Measurements from ENCODE around the gene ZNF37A.
"Not testable (repeated sequence)": the region's sequence is repeated elsewhere in the genome, so short reads cannot be mapped to it uniquely, and the experiment has no call there.

ZNF37A gene

DNA sequence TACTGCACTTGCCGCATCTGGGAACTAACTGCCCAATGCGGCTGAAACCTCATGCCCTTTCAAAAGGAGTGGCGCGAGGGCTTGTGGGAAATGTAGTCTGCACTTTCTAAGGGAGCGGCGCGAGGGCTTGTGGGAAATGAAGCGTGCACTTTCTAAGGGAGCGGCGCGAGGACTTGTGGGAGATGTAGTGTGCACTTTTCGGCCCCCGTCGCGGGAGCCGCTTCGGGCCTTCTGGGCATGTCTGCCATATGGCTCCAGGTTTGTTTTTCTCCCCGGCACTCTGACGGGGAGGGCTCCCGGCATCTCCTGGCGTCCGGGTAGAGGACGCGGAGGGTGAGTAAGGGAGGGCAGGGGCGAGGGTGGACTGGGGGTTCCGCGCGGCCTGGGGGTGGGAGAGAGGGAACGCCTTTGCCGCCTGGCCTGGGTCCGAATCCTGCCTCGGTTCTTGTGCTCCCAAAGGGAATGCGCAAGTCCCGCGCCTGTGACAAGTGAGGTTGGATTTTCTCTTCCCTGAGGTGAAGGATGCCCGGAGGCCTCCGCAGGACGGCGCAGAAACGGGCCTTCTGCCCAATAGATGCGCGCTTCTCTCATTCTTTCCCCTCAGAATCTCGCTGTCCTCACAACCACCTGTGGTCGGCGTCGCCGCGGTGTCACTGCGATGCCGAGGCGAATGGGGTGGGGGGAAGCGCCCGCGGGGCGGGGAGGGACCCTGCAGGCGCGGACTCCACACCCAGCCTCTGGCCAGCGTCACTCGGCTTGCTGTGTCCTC, at the start of gene ZNF37A:
ZNF37A (plus strand) TSS at position 180 of the 769 bp plus-strand sequence. CDS start 2,281 bp downstream, outside the sequence.
- DNase-seq, result peak; percentile 88 to 89

DNA sequence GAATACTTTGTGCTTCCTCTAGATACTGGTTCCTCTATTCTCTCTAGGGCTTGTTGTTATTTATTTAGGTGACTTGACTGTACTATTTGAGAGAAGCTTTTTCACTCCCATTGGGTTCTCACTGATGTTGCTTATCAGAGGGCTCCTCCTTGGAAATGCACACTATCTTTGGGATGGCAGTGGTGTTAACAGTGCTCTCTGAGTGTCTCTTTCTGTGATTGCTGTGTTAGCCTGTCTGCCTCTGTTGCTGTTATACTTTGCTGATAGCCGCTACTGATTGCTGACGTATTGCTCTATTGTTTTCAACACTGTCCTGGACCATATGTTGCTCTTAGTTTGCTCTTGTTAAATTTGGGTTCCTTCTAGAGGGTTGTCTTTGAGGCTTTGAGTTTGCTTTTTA, 49.0 kb upstream of the ZNF37A start:
- no peak for DNase-seq

DNA sequence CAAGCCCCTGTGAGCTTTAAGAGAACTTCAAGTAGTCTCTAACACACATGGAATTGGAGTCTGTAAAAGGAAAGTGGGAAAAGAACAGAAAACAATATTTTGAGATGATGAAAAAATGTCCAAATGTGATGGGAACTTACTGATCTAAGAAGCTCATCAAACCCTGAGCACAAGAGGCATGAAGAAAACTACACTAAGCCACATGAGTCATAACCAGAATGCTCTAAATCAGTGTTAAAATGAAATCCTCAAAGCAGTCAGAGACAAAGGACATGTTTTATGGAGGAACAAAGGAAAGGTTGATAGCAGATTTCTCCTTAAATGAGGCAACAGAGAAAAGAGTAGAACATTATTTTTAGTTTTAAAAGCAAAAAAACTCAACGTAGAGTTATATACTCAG, 46.5 kb upstream of the ZNF37A start:
- no peak for DNase-seq

DNA sequence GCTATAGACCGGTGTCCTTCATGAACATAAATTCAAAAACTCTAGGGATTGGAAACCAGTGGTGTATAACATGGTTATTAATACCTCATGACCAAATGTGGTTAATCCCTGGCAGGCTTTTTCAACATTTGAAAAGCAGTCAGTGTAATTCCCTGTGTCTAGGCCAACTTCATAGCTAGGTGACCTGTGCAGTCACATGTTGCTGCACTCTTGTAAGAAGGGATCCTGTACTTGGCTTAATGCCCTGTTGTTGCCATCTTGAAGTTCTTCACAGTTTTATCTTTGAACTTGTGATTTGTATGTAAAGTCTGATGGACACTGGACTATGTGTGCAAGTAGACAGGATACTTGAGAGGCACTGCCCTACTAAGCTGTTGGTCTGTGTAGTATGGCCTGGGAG, 43.9 kb upstream of the ZNF37A start:
- DNase-seq, result no peak

DNA sequence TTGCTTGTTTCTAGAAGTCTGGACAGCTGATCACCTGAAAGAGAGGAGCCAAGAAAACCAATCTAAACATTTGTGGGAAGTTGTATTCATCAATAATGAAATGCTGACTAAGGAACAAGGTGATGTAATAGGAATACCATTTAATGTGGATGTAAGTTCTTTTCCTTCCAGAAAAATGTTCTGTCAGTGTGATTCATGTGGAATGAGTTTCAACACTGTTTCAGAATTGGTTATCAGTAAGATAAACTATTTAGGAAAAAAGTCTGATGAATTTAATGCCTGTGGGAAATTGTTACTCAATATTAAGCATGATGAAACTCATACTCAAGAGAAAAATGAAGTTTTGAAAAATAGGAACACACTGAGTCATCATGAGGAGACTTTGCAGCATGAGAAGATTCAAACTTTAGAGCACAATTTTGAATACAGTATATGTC, 39.8 kb upstream of the ZNF37A start:
- no peak for DNase-seq

DNA sequence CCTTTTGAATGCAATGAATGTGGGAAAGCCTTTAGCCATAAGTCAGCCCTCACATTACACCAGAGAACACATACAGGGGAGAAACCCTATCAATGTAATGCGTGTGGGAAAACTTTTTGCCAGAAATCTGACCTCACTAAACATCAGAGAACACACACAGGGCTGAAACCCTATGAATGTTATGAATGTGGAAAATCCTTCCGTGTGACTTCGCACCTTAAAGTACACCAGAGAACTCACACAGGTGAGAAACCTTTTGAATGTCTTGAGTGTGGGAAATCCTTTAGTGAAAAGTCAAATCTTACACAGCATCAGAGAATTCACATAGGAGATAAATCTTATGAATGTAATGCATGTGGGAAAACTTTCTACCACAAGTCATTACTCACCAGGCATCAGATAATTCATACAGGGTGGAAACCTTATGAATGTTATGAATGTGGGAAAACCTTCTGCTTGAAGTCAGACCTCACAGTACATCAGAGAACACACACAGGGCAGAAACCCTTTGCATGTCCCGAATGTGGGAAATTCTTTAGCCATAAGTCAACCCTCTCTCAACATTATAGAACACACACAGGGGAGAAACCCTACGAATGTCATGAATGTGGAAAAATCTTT, 38.8 kb upstream of the ZNF37A start:
- not testable (repeated sequence) for DNase-seq

DNA sequence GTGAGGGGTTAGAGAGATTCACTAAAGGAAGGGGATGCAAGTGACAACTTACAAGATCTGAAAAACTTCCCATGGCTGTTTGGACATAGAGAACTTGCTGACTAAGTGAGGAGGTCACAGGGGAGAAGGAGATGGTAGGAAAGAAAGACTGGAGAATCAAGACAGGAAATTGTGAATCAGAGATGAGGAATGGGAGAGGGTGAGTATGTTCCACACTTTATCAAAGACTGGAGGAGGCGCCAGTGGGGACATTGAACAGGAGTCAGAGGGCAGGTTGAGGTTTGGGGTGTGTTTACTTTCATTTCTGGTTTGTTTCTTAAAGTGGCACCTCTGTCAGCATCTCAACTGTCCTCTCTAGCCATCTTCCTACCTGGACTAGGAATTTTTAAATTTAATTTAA, 24.5 kb upstream of the ZNF37A start:
- DNase-seq, result not testable (repeated sequence)

DNA sequence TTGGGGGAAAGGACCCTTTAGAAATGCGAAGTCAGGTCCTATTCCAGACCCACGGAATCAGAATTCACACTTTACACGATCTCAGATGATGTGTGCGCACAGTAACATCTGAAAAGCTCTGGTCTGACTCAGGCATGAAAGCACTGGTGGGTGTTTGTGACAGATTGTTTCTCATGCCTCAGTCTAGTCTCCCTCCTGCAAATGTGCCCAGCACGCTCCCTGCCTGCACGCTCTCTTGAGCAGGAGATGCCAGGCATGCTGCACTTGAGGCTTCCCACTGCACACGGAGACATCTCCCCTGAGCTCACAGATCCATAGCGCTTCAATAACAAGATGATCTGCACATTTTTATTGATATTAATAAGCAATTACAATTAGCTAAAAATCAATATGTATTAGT, 23.6 kb upstream of the ZNF37A start:
- DNase-seq, result no peak

DNA sequence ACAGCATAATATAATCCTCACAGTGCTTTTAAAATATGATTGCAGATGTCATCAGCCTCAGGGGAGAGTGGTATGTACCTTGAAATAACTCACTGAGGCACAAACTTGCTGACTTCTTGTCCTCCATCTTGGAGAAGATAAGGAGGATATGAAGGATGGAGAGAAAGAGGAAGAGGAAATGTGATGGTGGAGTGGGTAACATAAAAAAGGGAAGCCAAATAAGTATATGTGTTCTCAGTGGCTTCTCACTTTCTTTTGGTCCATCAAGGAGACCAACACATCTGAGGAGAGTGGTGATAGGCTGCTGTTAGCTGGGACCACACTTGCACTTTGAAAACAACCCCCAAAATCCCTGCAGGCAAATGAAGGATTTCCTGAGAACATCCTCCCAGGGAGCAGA, 21.6 kb upstream of the ZNF37A start:
- DNase-seq, result no peak

DNA sequence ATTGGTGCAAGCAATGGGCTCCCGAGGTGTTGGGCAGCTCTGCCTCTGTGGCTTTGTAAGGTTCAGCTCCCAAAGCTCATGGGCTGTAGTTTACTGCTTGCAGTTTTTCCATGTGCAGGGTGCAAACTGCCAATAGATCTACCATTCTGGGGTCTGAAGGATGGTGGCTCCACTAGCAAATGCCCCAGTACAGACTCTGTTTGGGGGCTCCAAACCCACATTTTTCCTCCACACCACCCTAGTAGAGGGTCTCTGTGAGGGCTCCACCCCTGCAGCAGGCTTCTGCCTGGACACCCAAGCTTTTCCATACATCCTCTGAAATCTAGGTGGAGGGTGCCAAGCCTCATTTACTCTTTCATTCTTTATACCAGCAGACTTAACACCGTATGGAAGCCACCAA, 17.4 kb upstream of the ZNF37A start:
- no peak for DNase-seq

DNA sequence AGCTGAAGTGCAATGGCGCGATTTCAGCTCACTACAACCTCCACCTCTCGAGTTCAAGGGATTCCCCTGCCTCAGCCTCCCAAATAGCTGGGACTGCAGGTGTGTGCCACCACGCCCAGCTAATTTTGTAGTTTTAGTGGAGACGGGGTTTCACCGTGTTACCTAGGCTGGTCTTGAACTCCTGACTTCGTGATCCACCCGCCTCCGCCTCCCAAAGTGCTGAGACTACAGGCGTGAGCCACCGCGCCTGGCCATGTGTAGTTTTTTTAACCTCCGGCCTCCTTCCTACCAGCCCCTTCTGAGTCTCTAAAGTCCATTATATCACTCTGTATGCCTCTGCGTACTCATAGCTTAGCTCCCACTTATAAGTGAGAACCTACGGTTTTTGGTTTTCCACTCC, 819 bp upstream of the ZNF37A start:
- DNase-seq, result not testable (repeated sequence)

DNA sequence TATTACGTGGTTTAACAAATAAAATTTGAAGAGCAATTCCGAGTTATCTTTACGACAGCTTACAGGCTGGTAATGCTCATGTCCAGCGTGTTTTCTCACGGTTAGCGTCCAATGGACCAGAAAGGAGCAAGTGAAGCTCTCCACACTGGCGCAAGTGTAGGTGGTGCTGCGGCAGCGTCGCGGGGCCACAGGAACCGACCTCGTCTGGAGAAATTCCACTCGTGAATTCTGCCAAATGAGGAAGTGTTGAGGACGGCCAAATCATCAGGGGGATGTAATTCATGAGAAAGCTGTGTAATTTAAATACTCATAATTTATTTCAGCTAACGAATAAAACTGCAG, 350 bp upstream of the ZNF37A start:
- DNase-seq, result no peak

DNA sequence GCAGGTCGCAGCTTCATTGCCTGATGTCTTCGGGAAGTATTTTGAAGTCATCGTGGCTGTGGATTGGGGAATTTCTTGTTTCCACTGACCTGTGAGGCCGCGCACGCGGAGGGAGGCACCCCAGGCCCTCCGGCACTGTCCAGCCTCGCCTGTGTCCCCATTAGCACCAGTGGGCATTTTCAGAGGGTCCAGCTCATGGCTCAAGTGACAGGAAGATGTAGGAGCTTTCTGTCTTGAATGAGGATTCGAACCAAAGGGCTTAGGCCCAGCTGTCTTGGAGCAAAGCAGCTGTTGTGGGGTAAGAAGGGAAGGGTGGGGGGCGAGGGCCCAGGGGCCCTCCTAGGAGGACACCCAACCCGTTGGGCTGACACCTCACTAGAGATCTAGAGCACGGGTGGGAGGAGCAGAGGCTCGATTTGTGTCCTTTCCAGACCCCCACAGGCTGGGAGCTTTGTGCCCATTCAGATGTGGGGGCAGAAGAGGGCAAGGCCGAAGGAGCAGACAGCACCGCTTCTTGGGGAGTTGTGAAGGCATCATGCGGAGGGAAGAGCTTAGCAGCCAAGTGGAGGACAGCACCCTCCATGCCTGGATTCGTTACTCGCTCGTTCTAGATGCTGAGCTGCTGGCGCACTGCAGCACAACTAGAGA, 914 bp downstream of the ZNF37A start:
- DNase-seq, result no peak

DNA sequence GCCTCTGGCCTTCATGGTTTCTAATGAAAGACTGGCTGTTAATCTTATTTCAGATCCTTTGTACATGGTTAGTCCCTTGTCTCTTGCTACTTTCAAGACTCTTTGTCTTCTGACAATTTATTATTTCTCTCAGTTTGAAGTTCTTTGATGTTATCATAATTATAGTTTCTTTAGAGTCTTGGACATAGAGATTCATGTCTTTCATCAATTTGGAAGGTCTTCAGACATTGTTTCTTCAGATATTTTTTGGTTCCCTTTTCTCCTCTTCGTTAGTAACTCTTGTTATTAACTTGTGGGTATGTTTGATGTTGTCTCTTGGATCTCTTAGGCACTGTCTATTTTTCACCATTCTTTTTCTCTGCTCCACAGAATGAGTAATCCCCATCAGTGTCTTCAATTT, 8.7 kb downstream of the ZNF37A start:
- no peak for DNase-seq

DNA sequence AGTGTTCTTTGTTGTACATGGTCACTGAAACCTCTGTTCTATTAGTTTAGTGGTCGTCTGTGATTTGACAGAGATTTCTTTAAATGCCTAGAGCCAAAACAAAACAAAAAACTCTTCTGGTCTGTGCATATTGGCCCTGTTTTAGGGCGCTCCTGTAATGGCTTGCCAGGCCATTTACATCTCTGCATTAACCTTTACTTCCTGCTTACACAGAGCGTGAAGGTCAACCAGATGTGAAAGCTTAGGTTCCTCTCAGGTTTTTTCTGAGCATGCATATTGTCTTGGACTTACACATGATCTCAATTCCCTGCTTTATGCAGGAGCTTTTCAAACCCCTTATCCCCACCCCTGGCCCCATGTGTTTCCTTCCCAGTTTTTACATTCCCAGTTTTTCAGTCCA, 9.6 kb downstream of the ZNF37A start:
- no peak for DNase-seq

DNA sequence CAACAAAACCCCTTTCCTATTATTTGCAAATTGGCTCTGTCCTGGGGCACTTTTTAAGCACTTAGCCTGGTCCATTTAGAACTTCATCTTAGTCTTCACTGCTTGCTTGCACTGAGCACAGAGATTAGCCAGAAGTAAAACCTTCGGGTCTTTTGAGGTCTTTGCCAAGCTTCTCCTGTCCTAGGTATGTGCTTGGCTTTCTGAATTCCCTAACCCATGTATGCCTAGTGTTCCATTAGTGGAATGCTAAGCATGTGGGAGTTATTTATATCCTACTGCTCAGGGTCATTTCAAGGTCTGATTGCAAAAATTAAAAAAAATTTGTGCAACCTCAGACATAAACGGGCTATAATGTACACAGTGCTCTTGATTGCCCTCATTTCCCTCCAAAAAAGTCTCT, 18.0 kb downstream of the ZNF37A start:
- DNase-seq, result no peak

DNA sequence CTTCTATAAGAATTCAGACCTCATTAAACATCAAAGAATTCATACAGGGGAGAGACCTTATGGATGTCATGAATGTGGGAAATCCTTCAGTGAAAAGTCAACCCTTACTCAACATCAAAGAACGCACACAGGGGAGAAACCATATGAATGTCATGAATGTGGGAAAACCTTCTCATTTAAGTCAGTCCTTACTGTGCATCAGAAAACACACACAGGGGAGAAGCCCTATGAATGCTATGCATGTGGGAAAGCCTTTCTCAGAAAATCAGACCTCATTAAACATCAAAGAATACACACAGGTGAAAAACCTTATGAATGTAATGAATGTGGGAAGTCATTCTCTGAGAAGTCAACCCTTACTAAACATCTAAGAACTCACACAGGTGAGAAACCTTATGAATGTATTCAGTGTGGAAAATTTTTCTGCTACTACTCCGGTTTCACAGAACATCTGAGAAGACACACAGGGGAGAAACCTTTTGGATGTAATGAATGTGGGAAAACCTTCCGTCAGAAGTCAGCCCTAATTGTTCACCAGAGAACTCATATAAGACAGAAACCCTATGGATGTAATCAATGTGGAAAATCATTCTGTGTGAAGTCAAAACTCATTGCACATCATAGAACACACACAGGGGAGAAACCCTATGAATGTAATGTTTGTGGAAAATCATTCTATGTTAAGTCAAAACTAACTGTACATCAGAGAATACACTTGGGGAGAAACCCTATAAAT, 24.1 kb downstream of the ZNF37A start:
- no peak for DNase-seq

DNA sequence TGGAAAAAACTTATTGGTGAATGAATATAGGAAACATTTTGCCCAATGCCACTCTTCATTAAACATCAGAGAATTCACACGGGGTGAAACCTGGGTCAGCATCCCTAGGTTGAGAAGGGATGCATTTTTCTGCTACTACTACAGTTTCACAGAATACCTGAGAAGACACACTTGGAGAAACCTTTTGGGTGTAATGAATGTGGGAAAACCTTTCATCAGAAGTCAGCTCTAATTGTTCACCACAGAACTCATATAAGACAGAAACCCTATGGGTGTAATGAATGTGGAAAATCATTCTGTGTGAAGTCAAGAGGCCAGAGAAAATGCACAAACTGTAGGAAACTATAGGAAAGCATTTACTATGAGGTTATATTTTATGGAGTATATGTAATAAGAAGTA, 24.9 kb downstream of the ZNF37A start:
- no peak for DNase-seq

DNA sequence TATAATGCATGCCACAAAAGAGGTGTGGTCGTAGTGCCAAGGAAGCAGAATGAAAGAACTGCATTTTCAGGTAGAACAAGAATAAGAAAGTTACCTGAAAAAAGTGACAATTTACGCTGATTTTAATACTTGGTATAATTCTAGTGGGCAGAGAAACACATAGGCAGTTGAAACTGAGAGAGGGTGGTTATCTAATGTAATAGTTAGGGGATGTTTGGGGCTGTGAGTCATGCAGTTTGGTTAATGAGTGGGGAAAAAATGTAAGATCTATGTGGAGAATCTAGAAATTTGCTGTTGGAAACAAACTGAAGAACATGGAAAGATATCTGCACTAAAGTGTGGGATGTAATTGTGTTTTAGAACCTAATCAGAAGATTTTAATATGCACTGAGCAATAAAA, 33.7 kb downstream of the ZNF37A start:
- DNase-seq, result no peak

DNA sequence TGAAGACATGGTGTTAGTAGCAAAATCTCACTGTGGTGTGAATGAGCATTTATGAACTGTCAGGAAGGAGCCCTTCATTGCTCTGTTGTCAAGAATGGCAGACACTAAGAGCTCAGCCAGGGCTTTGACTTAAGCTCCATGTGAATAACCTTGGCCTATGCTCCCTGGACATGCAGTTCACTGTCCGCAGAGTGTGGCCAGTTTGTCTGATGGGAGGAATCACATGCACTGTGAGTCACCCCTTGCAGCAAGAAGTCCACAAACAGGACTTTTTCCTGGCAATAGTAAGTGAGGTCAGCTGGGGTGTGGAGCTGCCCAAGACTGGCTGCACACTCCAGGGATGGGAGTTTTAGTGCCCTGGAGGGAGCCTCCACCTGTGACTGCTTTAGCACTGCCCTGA, 49.5 kb downstream of the ZNF37A start:
- DNase-seq, result no peak

DNA sequence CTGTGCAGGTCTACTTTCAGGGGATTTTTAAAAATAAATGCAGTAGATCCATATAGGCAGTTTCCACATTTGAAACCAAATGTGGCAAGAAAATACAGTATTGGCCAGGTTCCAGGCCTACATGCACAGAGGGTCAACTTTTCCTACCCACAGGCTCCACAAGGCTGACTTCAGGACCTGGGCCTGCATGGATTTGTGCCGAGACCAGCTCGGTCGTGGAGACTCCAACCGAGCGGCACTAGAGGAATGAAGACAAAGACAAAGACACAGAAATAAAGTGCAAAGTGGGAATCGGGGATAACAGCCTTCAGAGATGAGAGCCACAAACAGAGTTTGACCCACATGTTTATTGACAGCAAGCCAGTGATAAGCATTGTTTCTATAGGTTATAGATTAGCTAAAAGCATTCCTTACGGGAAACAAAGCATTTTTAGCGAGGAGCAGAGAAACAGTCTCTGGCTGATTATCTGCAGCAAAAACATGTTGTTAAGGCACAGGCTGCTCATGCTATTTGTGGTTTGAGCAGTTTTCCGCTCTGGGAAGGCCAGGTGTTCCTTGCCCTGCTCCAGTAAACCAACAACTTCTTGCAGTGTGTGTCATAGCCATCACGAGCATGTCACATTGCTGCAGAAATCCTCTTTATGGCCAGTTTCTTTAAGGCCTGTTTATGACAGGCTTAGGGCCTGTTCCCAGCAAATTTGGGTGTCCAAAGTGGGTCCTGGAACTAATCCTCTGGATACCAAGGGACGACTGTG, 52.6 kb downstream of the ZNF37A start:
- no peak for DNase-seq

DNA sequence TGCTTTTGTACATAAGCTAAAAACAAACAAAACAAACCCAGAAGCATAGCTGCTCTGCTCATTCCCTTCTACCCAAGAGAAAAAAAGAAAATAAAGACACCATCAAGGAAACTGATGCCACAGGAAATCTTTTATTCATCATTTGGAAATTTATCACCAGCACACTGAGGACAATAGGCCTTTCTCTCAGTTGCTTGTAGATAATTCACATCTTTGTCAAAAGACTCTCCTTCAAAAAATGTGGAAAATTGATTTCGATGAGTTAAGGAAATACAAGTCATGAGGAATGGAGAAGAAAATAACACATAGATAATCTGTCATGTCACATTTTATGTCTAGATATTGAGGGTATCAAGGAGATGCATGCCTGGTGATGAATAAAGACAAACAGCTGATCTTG, 53.5 kb downstream of the ZNF37A start:
- no peak for DNase-seq

Data from activated CD4-positive, alpha-beta T cell treated with anti-CD3 and anti-CD28 coated beads for 4 hours (primary cell).